Measurements from ENCODE around the gene PGAP3. TPM values are rescaled to one million over a fixed set of nuclear protein-coding genes. Genes with fewer than 3 reads are reported as not detected.

PGAP3 gene
- total and polyA plus RNA-seq, 7 donors: 1.4 to 7.9 (median 4.5) TPM

- Histone ChIP-seq H3K36me3 (ENCODE audit: insufficient read depth in 1 of 2, low read depth in 1 of 2) (peaks cover 0 to 7% of the 10 kb centered on the region in 2 donors), H3K27me3 (ENCODE audit: insufficient read depth in 3 of 3, low read length in 2 of 3) (no peaks in the 10 kb centered on the region), H3K4me1 (peaks cover 6% of the 10 kb centered on the region), H3K27ac (no peak overlapping the region), H3K9me3 (no peaks in the 10 kb centered on the region), H3K4me3 (no peak overlapping the region)
- intact Hi-C loops (cut with DNase I): no loop called here
- 53 to 63% (median 53%) methylated on average over 6 to 7 of the region's 7 CpGs for WGBS, 3 donors
- DNase-seq (no peak), ATAC-seq (peak in 2 of 4 donors; percentile 6 to 9)
- no peak for TF ChIP-seq CTCF (IDR thresholded peaks at IDR 0.05)
Measured at GRCh38 chr17:39652587-39653315, 35.1 kb downstream of the PGAP3 start.

- H3K36me3 ChIP-seq (ENCODE audit: insufficient read depth in 1 of 2, low read depth in 1 of 2): peaks cover 0 to 4% of the 10 kb centered on the region in 2 donors
- DNase-seq: no peak
- intact Hi-C loops (cut with DNase I): loop anchor here in 1 of 2 donors (1.0 kb wide), 1 partner anchor 58 kb away; no protein-coding TSS in a partner anchor
- no peak overlapping the region for H3K4me3 ChIP-seq
- H3K27me3 ChIP-seq (ENCODE audit: insufficient read depth in 3 of 3, low read length in 2 of 3): no peaks in the 10 kb centered on the region
- ATAC-seq: no peak
- H3K9me3 ChIP-seq: no peaks in the 10 kb centered on the region
- 59 to 71% (median 70%) methylated on average over 8 of the region's 8 CpGs for WGBS, 3 donors
- no peak for TF ChIP-seq CTCF (IDR thresholded peaks at IDR 0.05)
- H3K27ac ChIP-seq: no peak overlapping the region
- peaks cover 6% of the 10 kb centered on the region for H3K4me1 ChIP-seq
Measured at GRCh38 chr17:39651923-39652586, 35.8 kb downstream of the PGAP3 start.

GRCh38 chr17:39650121-39650579, 37.7 kb downstream of the PGAP3 start:
- Histone ChIP-seq H3K36me3 (ENCODE audit: insufficient read depth in 1 of 2, low read depth in 1 of 2) (peaks cover 0 to 4% of the 10 kb centered on the region in 2 donors), H3K27ac (no peak overlapping the region), H3K4me1 (peaks cover 6% of the 10 kb centered on the region), H3K4me3 (no peak overlapping the region), H3K9me3 (no peaks in the 10 kb centered on the region), H3K27me3 (ENCODE audit: insufficient read depth in 3 of 3, low read length in 2 of 3) (no peaks in the 10 kb centered on the region)
- intact Hi-C loops (cut with DNase I): no loop called here
- TF ChIP-seq CTCF (IDR thresholded peaks at IDR 0.05): no peak
- no peak for ATAC-seq
- no peak for DNase-seq
- 93 to 94% (median 94%) methylated on average over 11 of the region's 11 CpGs for WGBS, 3 donors

GRCh38 chr17:39648616-39649366, 39.1 kb downstream of the PGAP3 start:
- intact Hi-C loops (cut with DNase I): no loop called here
- TF ChIP-seq CTCF (IDR thresholded peaks at IDR 0.05): no peak
- H3K4me3 ChIP-seq: no peak overlapping the region
- H3K4me1 ChIP-seq: peaks cover 2% of the 10 kb centered on the region
- no peaks in the 10 kb centered on the region for H3K9me3 ChIP-seq
- no peaks in the 10 kb centered on the region for H3K27me3 ChIP-seq (ENCODE audit: insufficient read depth in 3 of 3, low read length in 2 of 3)
- ATAC-seq (no peak), DNase-seq (no peak)
- no peaks in the 10 kb centered on the region for H3K36me3 ChIP-seq (ENCODE audit: insufficient read depth in 1 of 2, low read depth in 1 of 2)
- WGBS, 3 donors: 89 to 90% (median 89%) methylated on average over 15 of the region's 15 CpGs
- no peak overlapping the region for H3K27ac ChIP-seq

All from psoas muscle (tissue), 8 donors.